ENCODE results near the gene ZNF622.
"Not testable (repeated sequence)": the region's sequence is repeated elsewhere in the genome, so short reads cannot be mapped to it uniquely, and the experiment has no call there.

DNA sequence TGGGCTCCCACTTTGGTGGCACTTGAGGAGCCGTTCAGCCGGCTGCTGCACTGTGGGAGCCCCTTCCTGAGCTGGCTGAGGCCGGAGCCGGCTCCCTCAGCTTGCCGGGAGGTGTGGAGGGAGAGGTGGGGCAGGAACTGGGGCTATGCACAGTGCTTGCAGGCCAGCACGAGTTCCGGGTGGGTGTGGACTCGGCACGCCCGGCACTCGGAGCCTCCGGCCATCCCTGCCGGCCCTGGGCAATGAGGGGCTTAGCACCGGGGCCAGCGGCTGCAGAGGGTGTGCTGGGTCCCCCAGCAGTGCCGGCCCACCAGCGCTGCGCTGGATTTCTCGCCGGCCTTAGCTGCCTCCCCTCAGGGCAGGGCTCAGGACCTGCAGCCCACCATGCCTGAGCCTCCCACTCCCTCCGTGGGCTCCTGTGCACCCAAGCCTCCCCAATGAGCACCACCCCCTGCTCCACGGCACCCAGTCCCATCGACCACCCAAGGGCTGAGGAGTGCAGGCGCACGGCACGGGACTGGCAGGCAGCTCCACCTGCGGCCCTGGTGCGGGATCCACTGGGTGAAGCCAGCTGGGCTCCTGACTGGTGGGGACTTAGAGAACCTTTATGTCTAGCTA is 29.4 kb downstream of the ZNF622 start:
- not testable (repeated sequence) for TF ChIP-seq EZH2 (IDR thresholded peaks at IDR 0.05); CTCF (IDR thresholded peaks at IDR 0.05 in 2 of 3, conservative IDR thresholded peaks at IDR 0.05 in 1 of 3; ENCODE audit: borderline replicate concordance in 1 of 3, insufficient read depth in 1 of 3, low read depth in 2 of 3, low read length in 2 of 3); SIN3A (IDR thresholded peaks at IDR 0.05; ENCODE audit: low read depth); POLR2AphosphoS5 (IDR thresholded peaks at IDR 0.05; ENCODE audit: low read depth, low read length); POLR2A (IDR thresholded peaks at IDR 0.05; ENCODE audit: borderline replicate concordance, extremely low read depth, insufficient read depth, insufficient read length); JUND (IDR thresholded peaks at IDR 0.05); YY1 (IDR thresholded peaks at IDR 0.05; ENCODE audit: extremely low read depth, insufficient replicate concordance, low read depth, low read length); EGR1 (IDR thresholded peaks at IDR 0.05; ENCODE audit: low read depth); SRF (IDR thresholded peaks at IDR 0.05; ENCODE audit: low read depth); MAX (IDR thresholded peaks at IDR 0.05); REST (IDR thresholded peaks at IDR 0.05; ENCODE audit: low read depth)
